ENCODE measurements around the gene MAP3K20. TPM values are rescaled to one million over a fixed set of nuclear protein-coding genes. Genes with fewer than 3 reads are reported as not detected.

The MAP3K20 gene
- total and polyA plus RNA-seq, 2 experiments from 2014 or later = 7.6 to 9.6 TPM

GRCh38 chr2:173059971-173060461, 15.6 kb upstream of the MAP3K20 start (continued):
- TF ChIP-seq, protein P1, sequence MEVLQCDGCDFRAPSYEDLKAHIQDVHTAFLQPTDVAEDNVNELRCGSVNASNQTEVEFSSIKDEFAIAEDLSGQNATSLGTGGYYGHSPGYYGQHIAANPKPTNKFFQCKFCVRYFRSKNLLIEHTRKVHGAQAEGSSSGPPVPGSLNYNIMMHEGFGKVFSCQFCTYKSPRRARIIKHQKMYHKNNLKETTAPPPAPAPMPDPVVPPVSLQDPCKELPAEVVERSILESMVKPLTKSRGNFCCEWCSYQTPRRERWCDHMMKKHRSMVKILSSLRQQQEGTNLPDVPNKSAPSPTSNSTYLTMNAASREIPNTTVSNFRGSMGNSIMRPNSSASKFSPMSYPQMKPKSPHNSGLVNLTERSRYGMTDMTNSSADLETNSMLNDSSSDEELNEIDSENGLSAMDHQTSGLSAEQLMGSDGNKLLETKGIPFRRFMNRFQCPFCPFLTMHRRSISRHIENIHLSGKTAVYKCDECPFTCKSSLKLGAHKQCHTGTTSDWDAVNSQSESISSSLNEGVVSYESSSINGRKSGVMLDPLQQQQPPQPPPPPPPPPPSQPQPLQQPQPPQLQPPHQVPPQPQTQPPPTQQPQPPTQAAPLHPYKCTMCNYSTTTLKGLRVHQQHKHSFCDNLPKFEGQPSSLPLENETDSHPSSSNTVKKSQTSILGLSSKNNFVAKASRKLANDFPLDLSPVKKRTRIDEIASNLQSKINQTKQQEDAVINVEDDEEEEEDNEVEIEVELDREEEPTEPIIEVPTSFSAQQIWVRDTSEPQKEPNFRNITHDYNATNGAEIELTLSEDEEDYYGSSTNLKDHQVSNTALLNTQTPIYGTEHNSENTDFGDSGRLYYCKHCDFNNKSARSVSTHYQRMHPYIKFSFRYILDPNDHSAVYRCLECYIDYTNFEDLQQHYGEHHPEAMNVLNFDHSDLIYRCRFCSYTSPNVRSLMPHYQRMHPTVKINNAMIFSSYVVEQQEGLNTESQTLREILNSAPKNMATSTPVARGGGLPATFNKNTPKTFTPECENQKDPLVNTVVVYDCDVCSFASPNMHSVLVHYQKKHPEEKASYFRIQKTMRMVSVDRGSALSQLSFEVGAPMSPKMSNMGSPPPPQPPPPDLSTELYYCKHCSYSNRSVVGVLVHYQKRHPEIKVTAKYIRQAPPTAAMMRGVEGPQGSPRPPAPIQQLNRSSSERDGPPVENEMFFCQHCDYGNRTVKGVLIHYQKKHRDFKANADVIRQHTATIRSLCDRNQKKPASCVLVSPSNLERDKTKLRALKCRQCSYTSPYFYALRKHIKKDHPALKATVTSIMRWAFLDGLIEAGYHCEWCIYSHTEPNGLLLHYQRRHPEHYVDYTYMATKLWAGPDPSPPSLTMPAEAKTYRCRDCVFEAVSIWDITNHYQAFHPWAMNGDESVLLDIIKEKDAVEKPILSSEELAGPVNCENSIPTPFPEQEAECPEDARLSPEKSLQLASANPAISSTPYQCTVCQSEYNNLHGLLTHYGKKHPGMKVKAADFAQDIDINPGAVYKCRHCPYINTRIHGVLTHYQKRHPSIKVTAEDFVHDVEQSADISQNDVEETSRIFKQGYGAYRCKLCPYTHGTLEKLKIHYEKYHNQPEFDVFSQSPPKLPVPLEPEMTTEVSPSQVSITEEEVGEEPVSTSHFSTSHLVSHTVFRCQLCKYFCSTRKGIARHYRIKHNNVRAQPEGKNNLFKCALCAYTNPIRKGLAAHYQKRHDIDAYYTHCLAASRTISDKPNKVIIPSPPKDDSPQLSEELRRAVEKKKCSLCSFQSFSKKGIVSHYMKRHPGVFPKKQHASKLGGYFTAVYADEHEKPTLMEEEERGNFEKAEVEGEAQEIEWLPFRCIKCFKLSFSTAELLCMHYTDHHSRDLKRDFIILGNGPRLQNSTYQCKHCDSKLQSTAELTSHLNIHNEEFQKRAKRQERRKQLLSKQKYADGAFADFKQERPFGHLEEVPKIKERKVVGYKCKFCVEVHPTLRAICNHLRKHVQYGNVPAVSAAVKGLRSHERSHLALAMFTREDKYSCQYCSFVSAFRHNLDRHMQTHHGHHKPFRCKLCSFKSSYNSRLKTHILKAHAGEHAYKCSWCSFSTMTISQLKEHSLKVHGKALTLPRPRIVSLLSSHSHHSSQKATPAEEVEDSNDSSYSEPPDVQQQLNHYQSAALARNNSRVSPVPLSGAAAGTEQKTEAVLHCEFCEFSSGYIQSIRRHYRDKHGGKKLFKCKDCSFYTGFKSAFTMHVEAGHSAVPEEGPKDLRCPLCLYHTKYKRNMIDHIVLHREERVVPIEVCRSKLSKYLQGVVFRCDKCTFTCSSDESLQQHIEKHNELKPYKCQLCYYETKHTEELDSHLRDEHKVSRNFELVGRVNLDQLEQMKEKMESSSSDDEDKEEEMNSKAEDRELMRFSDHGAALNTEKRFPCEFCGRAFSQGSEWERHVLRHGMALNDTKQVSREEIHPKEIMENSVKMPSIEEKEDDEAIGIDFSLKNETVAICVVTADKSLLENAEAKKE (CRISPR knock-in tag; IDR thresholded peaks at IDR 0.05) = no peak
- no peak for TF ChIP-seq ZNF114 (CRISPR knock-in tag; IDR thresholded peaks at IDR 0.05)
- TF ChIP-seq CREB1 (CRISPR knock-in tag; IDR thresholded peaks at IDR 0.05; ENCODE audit: low read depth) = no peak
- no peak for TF ChIP-seq EZH2 (IDR thresholded peaks at IDR 0.05; ENCODE audit: low read depth, unreplicated experiment)
- no peak for TF ChIP-seq ZNF331 (CRISPR knock-in tag; IDR thresholded peaks at IDR 0.05; ENCODE audit: low read depth)
- no peak for TF ChIP-seq POLR2AphosphoS5 (IDR thresholded peaks at IDR 0.05; ENCODE audit: low read depth)
- no peak for TF ChIP-seq NANOG (IDR thresholded peaks at IDR 0.05; ENCODE audit: borderline replicate concordance)
- TF ChIP-seq REST (IDR thresholded peaks at IDR 0.05; ENCODE audit: unreplicated experiment) = no peak
- TF ChIP-seq EZH2phosphoT487 (IDR thresholded peaks at IDR 0.05; ENCODE audit: unreplicated experiment) = no peak
